ENCODE measurements around the gene FNDC11.
"Not testable (repeated sequence)": the region's sequence is repeated elsewhere in the genome, so short reads cannot be mapped to it uniquely, and the experiment has no call there.

The FNDC11 gene

GRCh38 chr20:63601679-63602078 lies 47.7 kb downstream of the FNDC11 start:
- H3K36me3 Mint-ChIP-seq (ENCODE audit: low read depth) = peaks cover 41% of the 10 kb centered on the region
- not testable (repeated sequence) for H3K27ac Mint-ChIP-seq; H3K9me3 Mint-ChIP-seq; H3K4me1 Mint-ChIP-seq (ENCODE audit: low read depth); DNase-seq (ENCODE audit: low spot score); H3K27me3 Mint-ChIP-seq (ENCODE audit: low read depth); H3K4me3 Mint-ChIP-seq

- H3K4me1 Mint-ChIP-seq (ENCODE audit: low read depth) = no peaks in the 10 kb centered on the region
- peaks cover 4% of the 10 kb centered on the region for H3K9me3 Mint-ChIP-seq
- H3K27me3 Mint-ChIP-seq (ENCODE audit: low read depth) = no peaks in the 10 kb centered on the region
- no peak overlapping the region for H3K4me3 Mint-ChIP-seq
- peaks cover 45% of the 10 kb centered on the region for H3K36me3 Mint-ChIP-seq (ENCODE audit: low read depth)
- no peak for DNase-seq (ENCODE audit: low spot score)
- no peak overlapping the region for H3K27ac Mint-ChIP-seq
Observed at GRCh38 chr20:63602321-63602720, 48.4 kb downstream of the FNDC11 start.
